Smooth muscle cell (in vitro differentiated cells): Measurements from ENCODE around the gene SLC35G2. TPM values are rescaled to one million over a fixed set of nuclear protein-coding genes. Genes with fewer than 3 reads are reported as not detected.
"Not testable (repeated sequence)": the region's sequence is repeated elsewhere in the genome, so short reads cannot be mapped to it uniquely, and the experiment has no call there.

ENCODE experiments used
- DNase-seq: peaks from one replicate; lab custom pipeline; 2025; ENCODE audit not compliant: unreplicated experiment; lab: John Stamatoyannopoulos, UW
- H2AFZ ChIP-seq: fragments of 200-600 bp; sonication (generic); 2 replicates; pipeline ENCODE4 v1.6.0; 2016; ENCODE audit warnings: antibody characterized with exemption, low read depth, mild to moderate bottlenecking
- H3F3A ChIP-seq: fragments of 200-600 bp; sonication (generic); 2 replicates; pipeline ENCODE4 v1.6.0; 2017; ENCODE audit warnings: antibody characterized with exemption, low read depth
- H3K27ac ChIP-seq: fragments of 200-600 bp; sonication (generic); 2 replicates; pipeline ENCODE4 v1.5.1; 2016; ENCODE audit warnings: low read depth, mild to moderate bottlenecking
- H3K27me3 ChIP-seq: fragments of 200-600 bp; sonication (generic); 2 replicates; pipeline ENCODE4 v1.6.1; 2016; ENCODE audit warnings: low read depth, mild to moderate bottlenecking
- H3K36me3 ChIP-seq: fragments of 200-600 bp; sonication (generic); 2 replicates; pipeline ENCODE4 v1.5.1; 2016; ENCODE audit warnings: low read depth
- H3K4me1 ChIP-seq: fragments of 200-600 bp; sonication (generic); 2 replicates; pipeline ENCODE4 v1.5.1; 2016; ENCODE audit warnings: low read depth
- H3K4me2 ChIP-seq: fragments of 200-600 bp; sonication (generic); 2 replicates; pipeline ENCODE4 v1.6.0; 2016; ENCODE audit warnings: mild to moderate bottlenecking
- H3K4me3 ChIP-seq: fragments of 200-600 bp; sonication (generic); 2 replicates; pipeline ENCODE4 v1.5.1; 2016; ENCODE audit warnings: mild to moderate bottlenecking
- H3K79me2 ChIP-seq: fragments of 200-600 bp; sonication (generic); 2 replicates; pipeline ENCODE4 v1.6.0; 2016; ENCODE audit warnings: low read depth, mild to moderate bottlenecking
- H3K9ac ChIP-seq: fragments of 200-600 bp; sonication (generic); 2 replicates; pipeline ENCODE4 v1.6.0; 2016; ENCODE audit warnings: low read depth
- H3K9me3 ChIP-seq: fragments of 200-600 bp; sonication (generic); replicated peaks from 2 replicates; pipeline ENCODE4 v1.5.1; 2016; ENCODE audit warnings: low read depth
- H4K20me1 ChIP-seq: fragments of 200-600 bp; sonication (generic); 2 replicates; pipeline ENCODE4 v1.6.0; 2016; ENCODE audit warnings: low read depth
- WGBS: methylation state at CpG from one replicate; pipeline ENCODE4 v1.1.7; 2016; ENCODE audit warnings: low lambda C conversion rate; 5-methylcytosine and 5-hydroxymethylcytosine counted together
- polyA plus RNA-seq: library from polyadenylated mRNA; unstranded; fragments of >200 nt; fragmentation: Nextera tagmentation; extraction: Ambion mirVana; gene quantifications from 2 replicates; pipeline ENCODE4 v1.2.1, GENCODE V29; 2016
- total RNA-seq: library from RNA; depleted of rRNA; stranded (reverse); fragments of >200 nt; gene quantifications from 2 replicates; pipeline ENCODE4 v1.2.3, GENCODE V29; 2014
- TF ChIP-seq, protein P1 (sequence below): fragments of 200-600 bp; sonication (generic); IDR thresholded peaks from 2 replicates; pipeline ENCODE4 v1.5.1; 2017; ENCODE audit warnings: borderline replicate concordance, mild to moderate bottlenecking, antibody characterized with exemption; ENCODE audit not compliant: insufficient read depth, poor library complexity, severe bottlenecking

The SLC35G2 gene
- total and polyA plus RNA-seq, 2 experiments from 2014 or later: 5.1 to 5.5 TPM

DNA sequence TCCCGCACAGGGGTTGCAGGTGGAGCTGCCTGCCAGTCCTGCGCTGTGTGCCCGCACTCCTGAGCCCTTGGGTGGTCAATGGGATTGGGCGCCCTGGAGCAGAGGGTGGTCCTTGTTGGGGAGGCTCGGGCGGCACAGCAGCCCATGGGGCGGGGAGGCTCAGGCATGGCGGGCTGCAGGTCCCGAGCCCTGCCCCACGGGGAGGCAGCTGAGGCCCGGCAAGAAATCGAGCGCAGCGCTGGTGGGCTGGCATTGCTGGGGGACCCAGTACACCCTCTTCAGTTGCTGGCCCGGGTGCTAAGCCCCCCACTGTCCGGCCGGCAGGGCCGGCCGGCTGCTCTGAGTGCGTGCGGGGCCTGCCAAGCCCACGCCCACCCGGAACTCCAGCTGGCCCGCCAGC, 71.0 kb downstream of the SLC35G2 start:
- Histone ChIP-seq H3K79me2 (peaks cover 98% of the 10 kb centered on the region), H3K4me2 (no peak overlapping the region), H3K4me3 (no peak overlapping the region), H3K4me1 (peaks cover 4% of the 10 kb centered on the region), H3F3A (peaks cover 3% of the 10 kb centered on the region), H3K36me3 (no peaks in the 10 kb centered on the region), H4K20me1 (peaks cover 56% of the 10 kb centered on the region), H3K27me3 (no peaks in the 10 kb centered on the region), H3K9me3 (no peaks in the 10 kb centered on the region), H3K27ac (no peak overlapping the region), H2AFZ (no peak overlapping the region), H3K9ac (no peak overlapping the region)
- WGBS: 88% methylated on average over 24 of the region's 24 CpGs
- DNase-seq: no peak
- TF ChIP-seq, protein P1, sequence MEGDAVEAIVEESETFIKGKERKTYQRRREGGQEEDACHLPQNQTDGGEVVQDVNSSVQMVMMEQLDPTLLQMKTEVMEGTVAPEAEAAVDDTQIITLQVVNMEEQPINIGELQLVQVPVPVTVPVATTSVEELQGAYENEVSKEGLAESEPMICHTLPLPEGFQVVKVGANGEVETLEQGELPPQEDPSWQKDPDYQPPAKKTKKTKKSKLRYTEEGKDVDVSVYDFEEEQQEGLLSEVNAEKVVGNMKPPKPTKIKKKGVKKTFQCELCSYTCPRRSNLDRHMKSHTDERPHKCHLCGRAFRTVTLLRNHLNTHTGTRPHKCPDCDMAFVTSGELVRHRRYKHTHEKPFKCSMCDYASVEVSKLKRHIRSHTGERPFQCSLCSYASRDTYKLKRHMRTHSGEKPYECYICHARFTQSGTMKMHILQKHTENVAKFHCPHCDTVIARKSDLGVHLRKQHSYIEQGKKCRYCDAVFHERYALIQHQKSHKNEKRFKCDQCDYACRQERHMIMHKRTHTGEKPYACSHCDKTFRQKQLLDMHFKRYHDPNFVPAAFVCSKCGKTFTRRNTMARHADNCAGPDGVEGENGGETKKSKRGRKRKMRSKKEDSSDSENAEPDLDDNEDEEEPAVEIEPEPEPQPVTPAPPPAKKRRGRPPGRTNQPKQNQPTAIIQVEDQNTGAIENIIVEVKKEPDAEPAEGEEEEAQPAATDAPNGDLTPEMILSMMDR: no peak

DNA sequence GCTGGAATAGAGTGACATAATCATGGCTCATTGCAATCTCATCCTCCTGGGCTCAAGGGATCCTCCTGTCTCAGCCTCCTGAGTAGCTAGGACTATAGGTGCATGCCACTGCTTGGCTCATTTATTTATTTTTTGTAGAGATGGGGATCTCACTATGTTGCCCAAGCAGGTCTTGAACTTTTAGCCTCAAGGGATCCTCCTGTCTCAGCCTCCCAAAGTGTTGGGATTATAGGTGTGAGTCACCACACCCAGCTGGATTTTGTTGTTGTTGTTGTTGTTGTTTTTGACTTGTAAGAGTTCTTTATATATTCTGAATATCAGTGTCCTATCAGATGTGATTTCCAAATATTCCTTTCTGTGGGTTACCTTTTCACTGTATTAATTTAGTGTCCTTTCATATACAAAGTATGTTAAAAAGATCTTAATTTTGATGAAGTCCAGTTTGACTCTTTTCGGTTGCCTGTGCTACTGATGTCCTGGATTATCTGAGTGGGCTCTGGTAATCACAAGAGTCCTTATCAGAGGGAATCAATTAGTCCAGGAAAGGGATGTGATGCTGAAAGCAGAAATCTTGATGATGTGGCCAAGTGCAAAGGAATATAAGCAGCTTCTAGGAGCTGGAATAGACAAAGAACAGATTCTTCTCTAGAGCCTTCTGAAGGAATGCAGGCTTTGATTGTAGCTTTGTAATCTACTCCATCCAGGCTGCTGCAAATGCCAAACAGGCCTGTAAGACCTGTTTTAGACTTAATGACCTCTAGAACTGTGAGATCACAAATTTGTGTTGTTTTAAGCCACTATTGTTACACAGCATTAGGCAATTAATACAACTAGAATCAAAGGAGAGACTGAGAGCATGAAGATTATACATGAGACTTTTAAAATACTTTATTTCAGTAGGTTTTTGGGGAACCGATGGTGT, 73.3 kb downstream of the SLC35G2 start:
- Histone ChIP-seq H3F3A (peaks cover 3% of the 10 kb centered on the region), H3K4me1 (peaks cover 4% of the 10 kb centered on the region), H3K4me2 (no peak overlapping the region), H3K9ac (no peak overlapping the region), H3K36me3 (no peaks in the 10 kb centered on the region), H2AFZ (no peak overlapping the region), H3K27ac (peak overlapping the region; percentile 49), H4K20me1 (peaks cover 47% of the 10 kb centered on the region), H3K27me3 (no peaks in the 10 kb centered on the region), H3K79me2 (peaks cover 98% of the 10 kb centered on the region), H3K9me3 (no peaks in the 10 kb centered on the region), H3K4me3 (no peak overlapping the region)
- DNase-seq: no peak
- 49% methylated on average over 2 of the region's 2 CpGs for WGBS
- TF ChIP-seq, protein P1: no peak

DNA sequence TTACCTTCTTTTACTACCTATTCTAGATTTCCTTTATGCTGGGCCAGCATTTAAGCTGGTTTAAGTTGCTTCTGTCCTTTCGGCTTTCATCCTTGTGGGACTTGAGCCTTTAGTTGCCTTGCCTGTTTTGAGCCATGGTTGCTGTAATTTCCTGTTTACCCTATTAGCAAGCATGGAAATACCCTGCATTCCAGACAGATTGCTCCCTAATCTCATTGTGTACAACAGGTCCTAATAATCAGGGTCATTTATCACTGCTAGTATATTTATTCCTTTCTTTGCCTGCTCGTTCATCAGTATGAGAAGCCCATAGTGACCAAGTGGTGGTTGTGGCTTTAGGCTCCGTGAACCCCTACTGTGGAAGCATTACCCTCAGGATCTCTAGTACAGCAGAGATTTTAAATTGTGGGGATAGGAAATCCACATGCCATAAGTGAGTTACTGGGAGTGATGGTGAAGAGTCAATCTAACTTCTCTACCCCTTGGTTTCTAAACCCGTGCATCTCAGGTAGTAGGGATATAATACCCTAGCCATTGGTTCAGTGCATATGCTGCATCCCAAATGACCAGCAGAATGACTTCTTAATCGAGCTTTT, 75.0 kb downstream of the SLC35G2 start:
- DNase-seq: no peak
- H3K4me3 ChIP-seq: no peak overlapping the region

DNA sequence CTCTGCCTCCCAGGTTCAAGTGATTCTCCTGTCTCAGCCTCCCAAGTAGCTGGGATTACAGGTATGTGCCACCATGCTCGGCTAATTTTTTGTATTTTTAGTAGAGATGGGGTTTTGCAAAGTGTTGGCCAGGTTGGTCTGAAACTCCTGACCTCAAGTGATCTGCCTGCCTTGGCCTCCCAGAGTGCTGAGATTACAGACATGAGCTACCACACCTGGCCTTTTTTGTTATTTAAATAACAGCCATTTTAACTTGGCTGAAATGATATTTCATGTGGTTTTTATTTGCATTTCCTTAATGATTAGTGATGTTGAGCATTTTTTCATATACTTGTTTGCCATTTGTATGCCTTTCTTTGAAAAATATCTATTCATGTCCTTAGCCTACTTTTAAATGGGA, 78.2 kb downstream of the SLC35G2 start:
- peaks cover 62% of the 10 kb centered on the region for H4K20me1 ChIP-seq
- peaks cover 15% of the 10 kb centered on the region for H3F3A ChIP-seq
- H3K4me2 ChIP-seq, H3K36me3 ChIP-seq, H3K4me3 ChIP-seq, H2AFZ ChIP-seq, H3K27me3 ChIP-seq, DNase-seq, H3K27ac ChIP-seq, H3K9me3 ChIP-seq, H3K9ac ChIP-seq: not testable (repeated sequence)
- H3K79me2 ChIP-seq: peaks cover 96% of the 10 kb centered on the region
- H3K4me1 ChIP-seq: peaks cover 18% of the 10 kb centered on the region
- 92% methylated on average over 1 of the region's 1 CpG for WGBS

More for the DNA sequence above, 75.0 kb downstream of the SLC35G2 start:
- 44% methylated on average over 5 of the region's 5 CpGs for WGBS
- H3K79me2 ChIP-seq: peaks cover 95% of the 10 kb centered on the region
- peak overlapping the region; percentile 8 for H3K4me2 ChIP-seq
- H4K20me1 ChIP-seq: peaks cover 57% of the 10 kb centered on the region
- peak overlapping the region; percentile 1 for H3K9ac ChIP-seq
- no peaks in the 10 kb centered on the region for H3K27me3 ChIP-seq
- TF ChIP-seq, protein P1: no peak
- H3K36me3 ChIP-seq: no peaks in the 10 kb centered on the region
- H3K27ac ChIP-seq: peak overlapping the region; percentile 54
- peaks cover 8% of the 10 kb centered on the region for H3F3A ChIP-seq
- no peak overlapping the region for H2AFZ ChIP-seq
- H3K4me1 ChIP-seq: peaks cover 4% of the 10 kb centered on the region
- H3K9me3 ChIP-seq: no peaks in the 10 kb centered on the region
